Bronchial epithelial cell (primary cell): ENCODE measurements around the gene GPR25. TPM values are rescaled to one million over a fixed set of nuclear protein-coding genes. Genes with fewer than 3 reads are reported as not detected.

Experiments used
- DNase-seq: peaks from one replicate; pipeline ENCODE4 v3.0.0-alpha.2; 2010; ENCODE audit warnings: low read depth
- FAIRE-seq: peaks from 2 replicates; lab custom pipeline; 2011; peaks lifted over from hg19 to GRCh38; lab: Jason Lieb, UNC
- H3K27me3 ChIP-seq: 2 replicates; pipeline ENCODE4 v1.5.1; 2011; ENCODE audit warnings: low read length; ENCODE audit not compliant: control insufficient read depth, insufficient read depth
- H3K36me3 ChIP-seq: 2 replicates; pipeline ENCODE4 v1.5.1; 2011; ENCODE audit warnings: low read length; ENCODE audit not compliant: control insufficient read depth, insufficient read depth
- H3K4me3 ChIP-seq: 2 replicates; pipeline ENCODE4 v1.5.1; 2011; ENCODE audit warnings: mild to moderate bottlenecking, low read depth, low read length, control low read depth
- CTCF ChIP-seq: IDR thresholded peaks from 2 replicates; pipeline ENCODE4 v1.5.1; 2011; ENCODE audit warnings: mild to moderate bottlenecking, moderate library complexity, low read length, control low read depth, inconsistent platforms; ENCODE audit not compliant: insufficient read depth, severe bottlenecking
- total RNA-seq: library from RNA; depleted of rRNA; stranded (reverse); fragments of >200 nt; gene quantifications from 2 replicates; pipeline ENCODE4 v1.2.1, GENCODE V29; 2014

The GPR25 gene
- total RNA-seq: not detected in 2 replicates

DNA sequence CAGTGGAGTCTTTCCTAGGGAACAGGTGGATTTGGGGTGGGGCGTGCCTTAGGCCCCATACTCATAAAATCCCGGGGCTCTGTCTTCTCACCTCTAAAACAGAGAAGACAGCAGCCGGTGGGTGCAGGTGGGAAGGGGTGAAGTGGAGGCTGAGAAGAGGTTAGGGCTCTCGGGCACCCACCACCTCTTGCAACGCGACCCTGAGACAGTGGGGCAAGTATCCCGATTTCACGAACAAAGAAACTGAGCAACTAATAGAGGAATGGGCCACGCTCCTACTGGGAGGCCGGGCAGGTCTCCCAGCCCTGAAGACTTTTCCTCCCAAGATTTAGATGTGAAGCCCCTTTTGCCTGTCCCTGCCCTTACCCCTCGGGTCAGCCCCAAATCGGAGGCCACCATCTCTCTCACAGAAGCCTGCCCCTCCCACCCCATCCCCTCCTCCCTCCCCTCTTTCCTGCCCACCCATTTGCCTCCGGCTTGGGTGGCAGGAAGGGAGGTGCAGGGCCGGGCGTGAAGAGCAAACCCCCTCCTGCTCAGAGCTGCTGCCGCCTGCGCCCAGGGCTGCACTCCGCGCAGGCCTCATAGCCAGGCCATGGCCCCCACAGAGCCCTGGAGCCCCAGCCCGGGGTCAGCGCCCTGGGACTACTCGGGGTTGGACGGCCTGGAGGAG is at the start of gene GPR25:
GPR25 (plus strand) TSS at position 536 of the 670 bp plus-strand sequence; CDS start at position 593, 57 bp downstream.
- no peaks in the 10 kb centered on the region for H3K36me3 ChIP-seq
- peaks cover 26% of the 10 kb centered on the region for H3K27me3 ChIP-seq
- TF ChIP-seq CTCF: no peak
- no peak for DNase-seq
- H3K4me3 ChIP-seq: peak within 1 kb of the TSS; percentile 6
- FAIRE-seq: no peak

GRCh38 chr1:200831091-200831490 is 41.7 kb upstream of the GPR25 start:
- TF ChIP-seq CTCF: no peak
- no peak overlapping the region for H3K4me3 ChIP-seq
- DNase-seq (no peak), FAIRE-seq (no peak)
- peaks cover 5% of the 10 kb centered on the region for H3K36me3 ChIP-seq
- H3K27me3 ChIP-seq: no peaks in the 10 kb centered on the region

DNA sequence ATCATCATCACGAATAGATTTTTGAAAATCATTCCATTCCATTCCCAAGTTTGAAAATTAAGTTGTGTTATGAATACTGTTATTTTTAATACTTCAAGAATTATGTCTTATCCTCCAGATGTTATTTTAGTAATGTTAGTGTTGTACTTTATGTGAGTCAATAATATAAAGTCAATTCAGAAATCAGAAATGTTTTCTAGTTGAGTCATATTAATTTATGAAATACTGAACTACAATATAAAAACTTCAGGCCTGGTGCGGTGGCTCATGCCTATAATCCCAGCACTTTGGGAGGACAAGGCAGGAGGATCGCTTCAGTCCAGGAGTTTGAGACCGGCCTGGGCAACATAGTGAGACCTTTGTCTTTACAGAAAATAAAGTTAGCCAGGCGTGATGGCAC is 38.4 kb upstream of the GPR25 start:
- H3K4me3 ChIP-seq: no peak overlapping the region
- FAIRE-seq (no peak), DNase-seq (no peak)
- no peak for TF ChIP-seq CTCF
- H3K36me3 ChIP-seq: peaks cover 7% of the 10 kb centered on the region
- no peaks in the 10 kb centered on the region for H3K27me3 ChIP-seq

DNA sequence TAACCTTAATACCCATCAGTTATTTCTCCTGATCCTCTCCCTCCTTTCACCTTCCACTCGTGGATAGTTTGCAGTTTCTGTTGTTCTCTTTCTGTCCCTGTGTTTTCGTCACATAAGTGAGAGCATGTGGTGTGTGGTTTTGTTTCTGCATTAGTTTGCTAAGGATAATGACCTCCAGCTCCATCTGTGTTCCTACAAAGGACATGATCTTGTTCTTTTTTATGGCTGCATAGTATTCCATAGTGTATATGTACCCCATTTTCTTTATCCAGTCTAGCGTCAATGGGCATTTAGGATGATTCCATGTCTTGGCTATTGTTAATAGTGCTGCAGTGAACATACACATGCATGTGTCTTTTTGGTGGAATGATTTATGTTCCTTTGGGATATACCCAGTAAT is 36.6 kb upstream of the GPR25 start:
- no peak for TF ChIP-seq CTCF
- H3K27me3 ChIP-seq: no peaks in the 10 kb centered on the region
- DNase-seq (no peak), FAIRE-seq (no peak)
- peaks cover 11% of the 10 kb centered on the region for H3K36me3 ChIP-seq
- H3K4me3 ChIP-seq: no peak overlapping the region

GRCh38 chr1:200837931-200838571 is 34.7 kb upstream of the GPR25 start:
- TF ChIP-seq CTCF: no peak
- no peak for FAIRE-seq

More at GRCh38 chr1:200837931-200838571, 34.7 kb upstream of the GPR25 start:
- Histone ChIP-seq H3K4me3 (no peak overlapping the region), H3K27me3 (no peaks in the 10 kb centered on the region), H3K36me3 (peaks cover 11% of the 10 kb centered on the region)
- DNase-seq: peak; percentile 27
